PC-9 (cell line): ENCODE results near the gene HRH1.

Source experiments
- CTCF ChIP-seq: fragments of 200-600 bp; sonication (generic); conservative IDR thresholded peaks from 2 replicates; pipeline ENCODE4 v1.6.1; 2017; ENCODE audit warnings: mixed run types, antibody characterized with exemption, mild to moderate bottlenecking, moderate library complexity
- EZH2 ChIP-seq: fragments of 200-600 bp; sonication (generic); IDR thresholded peaks from 2 replicates; pipeline ENCODE4 v1.8.0; 2017; ENCODE audit warnings: antibody characterized with exemption, low read depth

GRCh38 chr3:11185144-11185543, 30.9 kb downstream of the HRH1 start:
- TF ChIP-seq CTCF (no peak), EZH2 (no peak)
